GM12878 (cell line): ENCODE measurements around the gene IGLL5. TPM values are rescaled to one million over a fixed set of nuclear protein-coding genes. Genes with fewer than 3 reads are reported as not detected.

Experiments used
- ATAC-seq: fragments of 200-7000 bp; cut with Tn5 transposase; 3 replicates; pipeline ENCODE4 v1.9.1; 2020; ENCODE audit warnings: mild to moderate bottlenecking, moderate library complexity
- BruUV-seq: library from RNA; stranded (reverse); fragments of 400-500 nt; replicated peaks from 2 replicates; lab custom pipeline; 2021; lab: Mats Ljungman, UMichigan
- CTCF ChIA-PET: fragments of 300-600 bp; sonication (Branson Sonifier 250); formaldehyde crosslinking; extraction: SDS; loops from one replicate; lab custom pipeline; 2021; ENCODE audit warnings: inconsistent platforms; lab: Yijun Ruan, JAX
- POLR2A ChIA-PET: fragments of 350-600 bp; formaldehyde crosslinking; extraction: SDS; loops from one replicate; lab custom pipeline; 2021; ENCODE audit warnings: inconsistent platforms; lab: Charles Lee
- RAD21 ChIA-PET: fragments of 300-600 bp; sonication (Branson Sonifier 250); formaldehyde crosslinking; loops from one replicate; lab custom pipeline; 2023; ENCODE audit warnings: antibody characterized with exemption; ENCODE audit not compliant: unreplicated experiment; lab: Charles Lee
- SMC1A ChIA-PET: fragments of 300-600 bp; sonication (Branson Sonifier 250); formaldehyde crosslinking; loops from one replicate; lab custom pipeline; 2023; ENCODE audit not compliant: unreplicated experiment, uncharacterized antibody; lab: Charles Lee
- DNase-seq: peaks from one replicate; pipeline ENCODE4 v3.0.0-alpha.2; 2011; ENCODE audit warnings: low read depth, low spot score
- FAIRE-seq: peaks from 3 replicates; lab custom pipeline; 2011; peaks lifted over from hg19 to GRCh38; lab: Jason Lieb, UNC
- H2AFZ ChIP-seq: 2 replicates; pipeline ENCODE4 v1.6.0; 2011; ENCODE audit warnings: low read depth, low read length, control low read depth; ENCODE audit not compliant: control insufficient read depth
- H3K27ac ChIP-seq: 2 replicates; pipeline ENCODE4 v1.5.1; 2011; ENCODE audit warnings: control low read depth; ENCODE audit not compliant: control insufficient read depth, insufficient read depth
- H3K27me3 ChIP-seq, 2 experiments: replicated peaks in 1 of 2; 2 replicates each; pipeline versions ENCODE4 v1.6.0 to v1.6.1; 2011; ENCODE audit warnings: low read length in 1 of 2; ENCODE audit not compliant: control insufficient read depth in 2 of 2, insufficient read depth in 2 of 2
- H3K36me3 ChIP-seq, 2 experiments: 2 replicates each; pipeline ENCODE4 v1.5.1; 2011; ENCODE audit warnings: low read length in 1 of 2; ENCODE audit not compliant: control insufficient read depth in 2 of 2, insufficient read depth in 2 of 2
- H3K4me1 ChIP-seq: 2 replicates; pipeline ENCODE4 v1.6.1; 2011; ENCODE audit warnings: mild to moderate bottlenecking, low read length, moderate library complexity, mixed read lengths; ENCODE audit not compliant: control insufficient read depth, insufficient read depth
- H3K4me2 ChIP-seq: 2 replicates; pipeline ENCODE4 v1.6.0; 2011; ENCODE audit warnings: control low read depth; ENCODE audit not compliant: control insufficient read depth, insufficient read depth
- H3K4me3 ChIP-seq: fragments of 200-600 bp; sonication (generic); 2 replicates; pipeline ENCODE4 v1.5.1; 2016
- H3K79me2 ChIP-seq: 2 replicates; pipeline ENCODE4 v1.6.0; 2011; ENCODE audit warnings: low read length; ENCODE audit not compliant: control insufficient read depth, insufficient read depth
- H3K9ac ChIP-seq: 2 replicates; pipeline ENCODE4 v1.8.0; 2011; ENCODE audit warnings: low read length, control low read depth, mixed read lengths; ENCODE audit not compliant: control insufficient read depth, insufficient read depth
- H3K9me3 ChIP-seq: replicated peaks from 3 replicates; pipeline ENCODE4 v1.5.1; 2011; ENCODE audit warnings: mild to moderate bottlenecking, low read length; ENCODE audit not compliant: control insufficient read depth, insufficient read depth
- H4K20me1 ChIP-seq: 2 replicates; pipeline ENCODE4 v1.6.0; 2011; ENCODE audit not compliant: control insufficient read depth, insufficient read depth
- ASH2L ChIP-seq: fragments of 300-600, 200-600 bp; sonication (generic); IDR thresholded peaks from 2 replicates; pipeline ENCODE4 v1.6.1; 2017; ENCODE audit warnings: low read depth, mild to moderate bottlenecking, borderline replicate concordance
- BCLAF1 ChIP-seq: fragments of 450-650 bp; IDR thresholded peaks from 2 replicates; pipeline ENCODE4 v1.6.1; 2017; ENCODE audit warnings: antibody characterized with exemption, mild to moderate bottlenecking, moderate library complexity
- CEBPZ ChIP-seq: fragments of 150-350 bp; IDR thresholded peaks from 2 replicates; pipeline ENCODE4 v1.6.1; 2016; ENCODE audit warnings: low read depth, low read length
- CHD4 ChIP-seq: fragments of 200-600 bp; sonication (generic); IDR thresholded peaks from 2 replicates; pipeline ENCODE4 v1.6.1; 2016; ENCODE audit warnings: mild to moderate bottlenecking
- E2F4 ChIP-seq: IDR thresholded peaks from 2 replicates; pipeline ENCODE4 v1.6.1; 2012; ENCODE audit warnings: low read depth, low read length, improper control_type of control experiment
- GATAD2B ChIP-seq: fragments of 450-650 bp; conservative IDR thresholded peaks from 2 replicates; pipeline ENCODE4 v1.6.1; 2017; ENCODE audit warnings: low read depth, mild to moderate bottlenecking, moderate library complexity
- HCFC1 ChIP-seq: fragments of 150-350 bp; IDR thresholded peaks from 2 replicates; pipeline ENCODE4 v1.6.1; 2014; ENCODE audit warnings: low read length
- IKZF1 ChIP-seq: fragments of 450-650 bp; conservative IDR thresholded peaks from 2 replicates; pipeline ENCODE4 v1.6.1; 2017; ENCODE audit warnings: antibody characterized with exemption, mild to moderate bottlenecking
- RUNX3 ChIP-seq: IDR thresholded peaks from 2 replicates; pipeline ENCODE4 v1.6.1; 2012; ENCODE audit warnings: low read length, inconsistent platforms
- SMAD5 ChIP-seq: IDR thresholded peaks from 2 replicates; pipeline ENCODE4 v1.6.1; 2016; ENCODE audit warnings: antibody characterized with exemption, low read depth
- SMARCA5 ChIP-seq: fragments of 450-650 bp; IDR thresholded peaks from 2 replicates; pipeline ENCODE4 v1.6.1; 2017; ENCODE audit warnings: mild to moderate bottlenecking
- SRF ChIP-seq, 2 experiments: IDR thresholded peaks; 2 replicates each; pipeline ENCODE4 v1.6.1; 2011; ENCODE audit warnings: low read depth in 2 of 2, low read length in 2 of 2, mild to moderate bottlenecking in 1 of 2, moderate library complexity in 1 of 2
- USF1 ChIP-seq: IDR thresholded peaks from 2 replicates; pipeline ENCODE4 v1.6.1; 2011; ENCODE audit warnings: borderline replicate concordance, low read depth, mild to moderate bottlenecking, moderate library complexity, mixed read lengths, low read length; ENCODE audit not compliant: insufficient read depth; ENCODE audit errors: extremely low read length
- ZZZ3 ChIP-seq: IDR thresholded peaks from 2 replicates; pipeline ENCODE4 v1.6.1; 2011; ENCODE audit warnings: low read depth; ENCODE audit not compliant: control insufficient read depth, insufficient read length
- WGBS: methylation state at CpG from one replicate; pipeline ENCODE4 v1.1.6; 2016; ENCODE audit warnings: low lambda C conversion rate; ENCODE audit not compliant: insufficient replicate concordance, insufficient coverage; ENCODE audit errors: missing lambda C conversion rate; 5-methylcytosine and 5-hydroxymethylcytosine counted together
- in situ Hi-C: fragments of 300-500 bp; cut with MboI; formaldehyde crosslinking; loops from 9 replicates; pipeline ENCODE4 v1.14.3; 2018; ENCODE audit warnings: mixed read lengths
- intact Hi-C: fragments of 100-400 bp; cut with micrococcal nuclease; formaldehyde crosslinking; loops from one replicate; pipeline ENCODE4 v1.14.2; 2022; ENCODE audit not compliant: unreplicated experiment
- polyA plus RNA-seq, 11 experiments: library from polyadenylated mRNA; depleted of rRNA in 4 of 11; unstranded in 6 of 11; stranded (reverse) in 5 of 11; fragments of >200 nt; fragmentation: Nextera tagmentation in 4 of 11; fragmentation: Illumina TruSeq in 1 of 11; extraction: Ambion mirVana in 4 of 11; extraction: Trizol in 1 of 11; gene quantifications; 1 replicate in 1 of 11; 2 replicates in 10 of 11; pipeline versions ENCODE4 v1.2.1 to v1.2.3, GENCODE V29; 2011 to 2016; ENCODE audit warnings: inconsistent platforms in 2 of 11, missing spikeins in 2 of 11, low read depth in 1 of 11
- total RNA-seq, 4 experiments: library from RNA; depleted of rRNA in 3 of 4; stranded (reverse); fragments of >200 nt in 3 of 4; fragmentation: Illumina TruSeq in 1 of 4; extraction: Trizol in 1 of 4; gene quantifications; 2 replicates each; pipeline versions ENCODE4 v1.2.1 to v1.2.3, GENCODE V29; 2013 to 2021

The IGLL5 gene
- total and polyA plus RNA-seq, 10 of the 15 experiments (the other 5 are each of a cell fraction or from before 2014, with no cell fraction given): not detected

GRCh38 chr22:22880645-22881044 is 7.0 kb upstream of the IGLL5 start:
- intact Hi-C loops: no loop called here
- RAD21 ChIA-PET: no interaction called here
- ATAC-seq: no peak
- H3K79me2 ChIP-seq: no peaks in the 10 kb centered on the region
- H3K9me3 ChIP-seq: no peaks in the 10 kb centered on the region
- H3K4me1 ChIP-seq: no peaks in the 10 kb centered on the region; the same call in 1 of the 2 replicates
- SMC1A ChIA-PET: no interaction called here
- no peaks in the 10 kb centered on the region for H4K20me1 ChIP-seq
- DNase-seq: no peak
- POLR2A ChIA-PET: no interaction called here
- WGBS: 21% methylated on average over 4 of the region's 9 CpGs
- no peak overlapping the region for H3K9ac ChIP-seq
- H3K36me3 ChIP-seq: no peaks in the 10 kb centered on the region
- no peak for FAIRE-seq
- H3K27ac ChIP-seq: no peak overlapping the region
- in situ Hi-C loops: no loop called here
- no peak overlapping the region for H3K4me2 ChIP-seq
- BruUV-seq: no TSS peak
- no peak overlapping the region for H2AFZ ChIP-seq
- CTCF ChIA-PET: no interaction called here
- H3K4me3 ChIP-seq: no peak overlapping the region
- H3K27me3 ChIP-seq: no peaks in the 10 kb centered on the region
- TF ChIP-seq ASH2L (no peak), SRF (IDR thresholded peaks at IDR 0.05; ENCODE audit: low read depth in 2 of 2, low read length in 2 of 2) (no peak), BCLAF1 (no peak), CEBPZ (no peak), ZZZ3 (no peak), SMAD5 (no peak), SMARCA5 (no peak), HCFC1 (no peak), USF1 (no peak), IKZF1 (no peak), GATAD2B (no peak), CHD4 (no peak), RUNX3 (no peak), E2F4 (no peak)
